ENCODE results near the gene RAX2.

RAX2 gene

DNA sequence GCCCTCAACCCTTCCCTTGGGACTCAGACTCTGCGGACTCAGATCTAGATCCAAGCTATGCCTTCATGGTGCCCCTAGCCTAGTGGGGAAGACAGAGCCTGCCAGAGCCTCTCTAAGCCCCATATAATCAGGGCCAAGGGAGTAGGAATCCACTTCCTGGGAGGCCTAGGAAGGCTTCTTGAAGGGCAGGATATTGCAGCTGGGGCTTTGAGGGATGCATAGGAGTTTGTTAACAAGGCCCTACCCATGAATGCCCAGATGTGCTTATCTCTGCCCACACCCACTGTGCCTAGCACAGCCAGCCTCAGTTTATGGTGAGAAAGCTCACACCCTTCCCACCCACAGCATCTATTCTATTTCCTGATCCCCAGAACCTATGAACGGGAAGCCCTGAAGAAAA, 21.8 kb downstream of the RAX2 start:
- H3K9me2 ChIP-seq (replicated peaks; ENCODE audit: low read depth, low read length): no peaks in the 10 kb centered on the region
- no peaks in the 10 kb centered on the region for H3K79me2 ChIP-seq (ENCODE audit: insufficient read depth, low read length)
- no peak overlapping the region for H3K9ac ChIP-seq (ENCODE audit: low read depth, low read length, poor library complexity, severe bottlenecking)
- H3K4me3 ChIP-seq (ENCODE audit: low read length, poor library complexity, severe bottlenecking): no peak overlapping the region
- no peaks in the 10 kb centered on the region for H3K9me3 ChIP-seq (ENCODE audit: insufficient read depth, low read depth, low read length)
- no peaks in the 10 kb centered on the region for H3K27me3 ChIP-seq (ENCODE audit: insufficient read depth, low read length, poor library complexity, severe bottlenecking)
- H3F3A ChIP-seq (ENCODE audit: low read depth): no peaks in the 10 kb centered on the region
- no peak overlapping the region for H2AFZ ChIP-seq (ENCODE audit: low read length)
- H3K4me2 ChIP-seq (ENCODE audit: low read depth, low read length, poor library complexity, severe bottlenecking): no peak overlapping the region
- no peaks in the 10 kb centered on the region for H4K20me1 ChIP-seq (ENCODE audit: insufficient read depth, low read length, poor library complexity, severe bottlenecking)
- no peaks in the 10 kb centered on the region for H3K36me3 ChIP-seq (ENCODE audit: insufficient read depth, low read length)
- no peak for TF ChIP-seq EZH2phosphoT487 (IDR thresholded peaks at IDR 0.05; ENCODE audit: borderline replicate concordance)
- TF ChIP-seq CTCF (conservative IDR thresholded peaks at IDR 0.05; ENCODE audit: low read length): no peak
- H3K4me1 ChIP-seq (ENCODE audit: insufficient read depth, low read length, poor library complexity, severe bottlenecking): no peaks in the 10 kb centered on the region

- Histone ChIP-seq H3K79me2 (ENCODE audit: insufficient read depth, low read length) (no peaks in the 10 kb centered on the region), H3K4me2 (ENCODE audit: low read depth, low read length, poor library complexity, severe bottlenecking) (no peak overlapping the region), H4K20me1 (ENCODE audit: insufficient read depth, low read length, poor library complexity, severe bottlenecking) (no peaks in the 10 kb centered on the region), H3K9me2 (replicated peaks; ENCODE audit: low read depth, low read length) (no peaks in the 10 kb centered on the region), H3K9me3 (ENCODE audit: insufficient read depth, low read depth, low read length) (no peaks in the 10 kb centered on the region), H3K4me3 (ENCODE audit: low read length, poor library complexity, severe bottlenecking) (no peak overlapping the region), H3K4me1 (ENCODE audit: insufficient read depth, low read length, poor library complexity, severe bottlenecking) (no peaks in the 10 kb centered on the region), H2AFZ (ENCODE audit: low read length) (no peak overlapping the region), H3K9ac (ENCODE audit: low read depth, low read length, poor library complexity, severe bottlenecking) (no peak overlapping the region), H3F3A (ENCODE audit: low read depth) (no peaks in the 10 kb centered on the region), H3K36me3 (ENCODE audit: insufficient read depth, low read length) (no peaks in the 10 kb centered on the region), H3K27me3 (ENCODE audit: insufficient read depth, low read length, poor library complexity, severe bottlenecking) (no peaks in the 10 kb centered on the region)
- TF ChIP-seq CTCF (conservative IDR thresholded peaks at IDR 0.05; ENCODE audit: low read length) (no peak), EZH2phosphoT487 (IDR thresholded peaks at IDR 0.05; ENCODE audit: borderline replicate concordance) (no peak)
Observed at GRCh38 chr19:3748965-3749364, 23.1 kb downstream of the RAX2 start.

GRCh38 chr19:3746371-3747056, 25.5 kb downstream of the RAX2 start:
- Histone ChIP-seq H3F3A (ENCODE audit: low read depth) (no peaks in the 10 kb centered on the region), H3K9me3 (ENCODE audit: insufficient read depth, low read depth, low read length) (no peaks in the 10 kb centered on the region), H3K9me2 (replicated peaks; ENCODE audit: low read depth, low read length) (no peaks in the 10 kb centered on the region), H3K9ac (ENCODE audit: low read depth, low read length, poor library complexity, severe bottlenecking) (no peak overlapping the region), H3K4me2 (ENCODE audit: low read depth, low read length, poor library complexity, severe bottlenecking) (no peak overlapping the region), H3K27me3 (ENCODE audit: insufficient read depth, low read length, poor library complexity, severe bottlenecking) (no peaks in the 10 kb centered on the region), H4K20me1 (ENCODE audit: insufficient read depth, low read length, poor library complexity, severe bottlenecking) (no peaks in the 10 kb centered on the region), H3K4me1 (ENCODE audit: insufficient read depth, low read length, poor library complexity, severe bottlenecking) (no peaks in the 10 kb centered on the region), H3K4me3 (ENCODE audit: low read length, poor library complexity, severe bottlenecking) (no peak overlapping the region), H3K79me2 (ENCODE audit: insufficient read depth, low read length) (no peaks in the 10 kb centered on the region), H3K36me3 (ENCODE audit: insufficient read depth, low read length) (no peaks in the 10 kb centered on the region), H2AFZ (ENCODE audit: low read length) (no peak overlapping the region)
- TF ChIP-seq EZH2phosphoT487 (IDR thresholded peaks at IDR 0.05; ENCODE audit: borderline replicate concordance) (no peak), CTCF (conservative IDR thresholded peaks at IDR 0.05; ENCODE audit: low read length) (no peak)

Data from Loucy (cell line).